A549 (cell line): ENCODE data around the gene MOGAT2. TPM values are rescaled to one million over a fixed set of nuclear protein-coding genes. Genes with fewer than 3 reads are reported as not detected.

Experiments used
- ATAC-seq, 2 experiments: fragments of 200-7000 bp in 1 of 2; fragments of >200 bp in 1 of 2; cut with Nextera tagmentation in 1 of 2; cut with Tn5 transposase in 1 of 2; 3 replicates each; pipeline versions ENCODE4 v1.8.0 to v1.9.1; 2018 to 2020; ENCODE audit warnings: mild to moderate bottlenecking in 1 of 2, moderate library complexity in 1 of 2
- CTCF ChIA-PET: fragments of 300-600 bp; sonication (Branson Sonifier 250); formaldehyde crosslinking; extraction: SDS; loops from one replicate; lab custom pipeline; 2021; ENCODE audit warnings: antibody characterized with exemption, inconsistent platforms; lab: Yijun Ruan, JAX
- POLR2A ChIA-PET: fragments of 350-600 bp; formaldehyde crosslinking; extraction: SDS; loops from one replicate; lab custom pipeline; 2021; ENCODE audit warnings: antibody characterized with exemption, inconsistent platforms; lab: Yijun Ruan, JAX
- DNase-seq, 2 experiments: peaks; one replicate each; pipeline versions ENCODE4 v3.0.0 to v3.0.0-alpha.2; 2011 to 2016; ENCODE audit warnings: low read depth in 1 of 2, low spot score in 1 of 2
- FAIRE-seq: peaks from 2 replicates; lab custom pipeline; 2011; peaks lifted over from hg19 to GRCh38; lab: Jason Lieb, UNC
- H3K27ac ChIP-seq, 2 experiments: fragments of >200 bp; sonication (Bioruptor Twin); formaldehyde crosslinking; 3 replicates each; pipeline ENCODE4 v1.5.1; 2016 to 2017
- H3K4me1 ChIP-seq: fragments of >200 bp; sonication (Bioruptor Twin); formaldehyde crosslinking; 3 replicates; pipeline ENCODE4 v1.6.1; 2016
- H3K4me2 ChIP-seq: fragments of >200 bp; sonication (Bioruptor Twin); formaldehyde crosslinking; 3 replicates; pipeline ENCODE4 v1.6.1; 2016
- H3K4me3 ChIP-seq: fragments of >200 bp; sonication (Bioruptor Twin); formaldehyde crosslinking; 3 replicates; pipeline ENCODE4 v1.5.1; 2016
- H3K9me3 ChIP-seq: fragments of >200 bp; sonication (Bioruptor Twin); formaldehyde crosslinking; 3 replicates; pipeline ENCODE4 v1.6.1; 2016
- CTCF ChIP-seq: fragments of >200 bp; sonication (Bioruptor Twin); formaldehyde crosslinking; IDR thresholded peaks from 3 replicates; pipeline ENCODE4 v1.5.1; 2016
- EHMT2 ChIP-seq: fragments of 200-600 bp; sonication (generic); IDR thresholded peaks from 2 replicates; pipeline ENCODE4 v1.6.1; 2016; ENCODE audit warnings: antibody characterized with exemption, low read depth, mild to moderate bottlenecking, moderate library complexity
- EP300 ChIP-seq, 2 experiments: fragments of >200 bp; sonication (Bioruptor Twin); formaldehyde crosslinking; IDR thresholded peaks; 2 replicates in 1 of 2; 3 replicates in 1 of 2; pipeline ENCODE4 v1.6.1; 2016 to 2017
- FOSL2 ChIP-seq, 2 experiments: fragments of 450-650 bp in 1 of 2; fragments of >200 bp in 1 of 2; sonication (Bioruptor Twin) in 1 of 2; formaldehyde crosslinking; IDR thresholded peaks; 2 replicates each; pipeline versions ENCODE4 v1.5.0 to v1.6.1; 2016 to 2020; ENCODE audit warnings: mild to moderate bottlenecking in 1 of 2, moderate library complexity in 1 of 2
- FOXS1 ChIP-seq: fragments of 250-450 bp; sonication (Bioruptor Pico); IDR thresholded peaks from 2 replicates; pipeline ENCODE4 v1.5.0; 2020; ENCODE audit warnings: mild to moderate bottlenecking, moderate library complexity
- HES2 ChIP-seq: fragments of >200 bp; sonication (Bioruptor Twin); formaldehyde crosslinking; IDR thresholded peaks from 2 replicates; pipeline ENCODE4 v1.6.1; 2016
- HEYL ChIP-seq: fragments of 250-450 bp; sonication (Bioruptor Pico); IDR thresholded peaks from 2 replicates; pipeline ENCODE4 v1.8.0; 2021; ENCODE audit warnings: mild to moderate bottlenecking, moderate library complexity
- HMGXB4 ChIP-seq: fragments of 250-450 bp; sonication (Bioruptor Pico); IDR thresholded peaks from 2 replicates; pipeline ENCODE4 v1.5.0; 2021; ENCODE audit warnings: mild to moderate bottlenecking, moderate library complexity, borderline replicate concordance
- HOXA7 ChIP-seq: fragments of 250-450 bp; sonication (Bioruptor Pico); IDR thresholded peaks from 2 replicates; pipeline ENCODE4 v1.5.0; 2020; ENCODE audit warnings: mild to moderate bottlenecking, moderate library complexity
- HOXB13 ChIP-seq: fragments of 250-450 bp; sonication (Bioruptor Pico); IDR thresholded peaks from 2 replicates; pipeline ENCODE4 v1.5.0; 2020; ENCODE audit warnings: low read depth, mild to moderate bottlenecking, moderate library complexity
- JUN ChIP-seq, 2 experiments: fragments of >200 bp; sonication (Bioruptor Twin); formaldehyde crosslinking; IDR thresholded peaks; 2 replicates in 1 of 2; 3 replicates in 1 of 2; pipeline ENCODE4 v1.6.1; 2016 to 2017
- MAFK ChIP-seq: fragments of 450-650 bp; IDR thresholded peaks from 2 replicates; pipeline ENCODE4 v1.6.1; 2014; ENCODE audit not compliant: partially characterized antibody
- MYC ChIP-seq: IDR thresholded peaks from 2 replicates; pipeline ENCODE4 v1.6.1; 2012; ENCODE audit warnings: mild to moderate bottlenecking, inconsistent platforms, low read length, improper control_type of control experiment, borderline replicate concordance
- NR3C1 ChIP-seq: fragments of >200 bp; sonication (Bioruptor Twin); formaldehyde crosslinking; IDR thresholded peaks from 3 replicates; pipeline ENCODE4 v1.6.1; 2017
- PHF8 ChIP-seq: fragments of 200-600 bp; sonication (generic); IDR thresholded peaks from 2 replicates; pipeline ENCODE4 v1.6.1; 2016; ENCODE audit warnings: low read depth, mild to moderate bottlenecking, antibody characterized with exemption, moderate library complexity, borderline replicate concordance
- RARB ChIP-seq: fragments of 250-450 bp; sonication (Bioruptor Pico); IDR thresholded peaks from 2 replicates; pipeline ENCODE4 v1.8.0; 2021; ENCODE audit warnings: mild to moderate bottlenecking, moderate library complexity
- RCOR1 ChIP-seq: fragments of 150-350 bp; IDR thresholded peaks from 2 replicates; pipeline ENCODE4 v1.6.1; 2014; ENCODE audit warnings: antibody characterized with exemption, low read length, low read depth
- RFX5 ChIP-seq: fragments of 450-650 bp; IDR thresholded peaks from 2 replicates; pipeline ENCODE4 v1.7.1; 2014; ENCODE audit warnings: antibody characterized with exemption, mild to moderate bottlenecking, moderate library complexity
- SMC3 ChIP-seq: fragments of >200 bp; sonication (Bioruptor Twin); formaldehyde crosslinking; IDR thresholded peaks from 3 replicates; pipeline ENCODE4 v1.6.1; 2018; ENCODE audit warnings: inconsistent platforms
- SREBF2 ChIP-seq: fragments of 450-650 bp; IDR thresholded peaks from 2 replicates; pipeline ENCODE4 v1.6.1; 2014; ENCODE audit warnings: mild to moderate bottlenecking, moderate library complexity
- TFCP2L1 ChIP-seq: fragments of 250-450 bp; sonication (Bioruptor Pico); IDR thresholded peaks from 2 replicates; pipeline ENCODE4 v1.5.0; 2021; ENCODE audit warnings: mild to moderate bottlenecking
- TP53 ChIP-seq: fragments of 250-450 bp; sonication (Bioruptor Pico); IDR thresholded peaks from 2 replicates; pipeline ENCODE4 v1.5.0; 2021; ENCODE audit warnings: mild to moderate bottlenecking, moderate library complexity
- ZC3H11A ChIP-seq: fragments of 450-650 bp; IDR thresholded peaks from 2 replicates; pipeline ENCODE4 v1.6.1; 2014; ENCODE audit warnings: antibody characterized with exemption, mild to moderate bottlenecking
- ZFP36 ChIP-seq: fragments of 450-650 bp; IDR thresholded peaks from 2 replicates; pipeline ENCODE4 v1.6.1; 2014; ENCODE audit warnings: borderline replicate concordance; ENCODE audit not compliant: partially characterized antibody
- ZNF302 ChIP-seq: fragments of 250-450 bp; sonication (Bioruptor Pico); IDR thresholded peaks from 2 replicates; pipeline ENCODE4 v1.9.0; 2021; ENCODE audit warnings: inconsistent platforms, mild to moderate bottlenecking, moderate library complexity
- WGBS: methylation state at CpG from one replicate; pipeline ENCODE4 v1.1.6; 2017; ENCODE audit errors: missing lambda C conversion rate; 5-methylcytosine and 5-hydroxymethylcytosine counted together
- polyA plus RNA-seq, 4 experiments: library from polyadenylated mRNA; depleted of rRNA in 3 of 4; stranded (reverse); fragments of >200 nt; fragmentation: RNase III in 1 of 4; extraction: RNeasy Plus Mini Kit Qiagen cat#74134 plus additional on column Dnase treatment in 1 of 4; gene quantifications; 2 replicates in 3 of 4; 3 replicates in 1 of 4; pipeline ENCODE4 v1.2.3, GENCODE V29; 2011 to 2017

MOGAT2 gene
- polyA plus RNA-seq, 2 of the 4 experiments (the other 2 are of a cell fraction), result not detected

- H3K4me3 ChIP-seq, result no peak overlapping the region
- ATAC-seq, result no peak
- ChIA-PET POLR2A (no interaction called here), CTCF (no interaction called here)
- no peak overlapping the region for H3K27ac ChIP-seq
- 86% methylated on average over 4 of the region's 4 CpGs for WGBS
- DNase-seq, result no peak
- no peak for TF ChIP-seq FOSL2 (IDR thresholded peaks at IDR 0.05)
- no peak for TF ChIP-seq FOSL2 (CRISPR knock-in tag; IDR thresholded peaks at IDR 0.05)
- no peak for TF ChIP-seq SMC3
- TF ChIP-seq SREBF2, result no peak
- no peak for TF ChIP-seq ZFP36
- no peak for TF ChIP-seq MYC
- TF ChIP-seq HEYL, result no peak
- TF ChIP-seq EHMT2, result no peak
- no peak for TF ChIP-seq TFCP2L1 (CRISPR knock-in tag)
- no peak for TF ChIP-seq HMGXB4 (CRISPR knock-in tag)
- TF ChIP-seq FOXS1 (CRISPR knock-in tag), result no peak
- no peak for TF ChIP-seq HES2
- H3K4me2 ChIP-seq, result no peak overlapping the region
- no peaks in the 10 kb centered on the region for H3K9me3 ChIP-seq
- peaks cover 20% of the 10 kb centered on the region; the same call in 2 of the 3 replicates for H3K4me1 ChIP-seq
- no peak for FAIRE-seq
Observed at GRCh38 chr11:75766443-75767227, 49.0 kb downstream of the MOGAT2 start.

- H3K4me2 ChIP-seq, result no peak overlapping the region
- ChIA-PET POLR2A (no interaction called here), CTCF (no interaction called here)
- no peak for ATAC-seq
- WGBS, result 94% methylated on average over 6 of the region's 6 CpGs
- no peaks in the 10 kb centered on the region for H3K9me3 ChIP-seq
- no peak for TF ChIP-seq ZNF302 (CRISPR knock-in tag)
- TF ChIP-seq RCOR1, result no peak
- no peak for TF ChIP-seq EP300 (IDR thresholded peaks at IDR 0.05)
- TF ChIP-seq TP53 (CRISPR knock-in tag), result no peak
- no peak for TF ChIP-seq RFX5
- H3K4me1 ChIP-seq, result peaks cover 20% of the 10 kb centered on the region; the same call in 2 of the 3 replicates
- FAIRE-seq, result no peak
- H3K27ac ChIP-seq, result no peak overlapping the region
- DNase-seq, result no peak
- no peak overlapping the region for H3K4me3 ChIP-seq
Observed at GRCh38 chr11:75767228-75767572, 49.6 kb downstream of the MOGAT2 start.

GRCh38 chr11:75767793-75768111, 50.1 kb downstream of the MOGAT2 start:
- Histone ChIP-seq H3K4me2 (peak overlapping the region; percentile 98), H3K27ac (peak overlapping the region; percentile 91 to 93), H3K4me3 (peak overlapping the region; percentile 51), H3K9me3 (no peaks in the 10 kb centered on the region), H3K4me1 (peaks cover 16% of the 10 kb centered on the region; the same call in 2 of the 3 replicates)
- TF ChIP-seq EHMT2, result no peak
- no peak for TF ChIP-seq HES2
- no peak for TF ChIP-seq HOXA7 (CRISPR knock-in tag)
- no peak for TF ChIP-seq MAFK
- no peak for TF ChIP-seq HEYL
- no peak for TF ChIP-seq PHF8
- no peak for TF ChIP-seq RARB
- no peak; the same call in 2 of the 3 replicates for TF ChIP-seq CTCF
- TF ChIP-seq FOSL2 (IDR thresholded peaks at IDR 0.05), result no peak
- no peak for TF ChIP-seq FOSL2 (CRISPR knock-in tag; IDR thresholded peaks at IDR 0.05)
- no peak for TF ChIP-seq NR3C1
- TF ChIP-seq ZC3H11A, result no peak
- no peak for TF ChIP-seq JUN (IDR thresholded peaks at IDR 0.05)
- TF ChIP-seq HOXB13 (CRISPR knock-in tag), result no peak
- POLR2A ChIA-PET, result no interaction called here
- ATAC-seq (no peak), DNase-seq (no peak), FAIRE-seq (no peak)
- WGBS, result 31% methylated on average over 1 of the region's 1 CpG
- CTCF ChIA-PET, result interaction anchor here (1.7 to 2.2 kb wide), 2 partner anchors 45 to 73 kb away, joined by 3 to 11 read pairs; no protein-coding TSS in a partner anchor
